ENCODE measurements around the gene PABPN1.
"Not testable (repeated sequence)": the region's sequence is repeated elsewhere in the genome, so short reads cannot be mapped to it uniquely, and the experiment has no call there.

The PABPN1 gene

GRCh38 chr14:23321572-23322547 is 603 bp downstream of the PABPN1 start:
- H3K9me3 ChIP-seq (ENCODE audit: control insufficient read depth, insufficient read depth, low read depth, low read length): no peaks in the 10 kb centered on the region
- peak overlapping the region; percentile 100 for H3K4me3 ChIP-seq (ENCODE audit: low read depth, low read length)
- peak overlapping the region; percentile 94; the same call in 1 of the 2 replicates for H3K27ac ChIP-seq (ENCODE audit: low read depth, low read length)
- H3K9ac ChIP-seq (ENCODE audit: low read length): peak overlapping the region; percentile 99
- peaks cover 35% of the 10 kb centered on the region for H3K36me3 ChIP-seq (ENCODE audit: control insufficient read depth, insufficient read depth, low read length)
- H3K27me3 ChIP-seq (ENCODE audit: control insufficient read depth, insufficient read depth, low read length): no peaks in the 10 kb centered on the region
- peaks cover 13% of the 10 kb centered on the region; the same call in 1 of the 2 replicates for H3K4me1 ChIP-seq (ENCODE audit: control insufficient read depth, insufficient read depth, low read length)

GRCh38 chr14:23322568-23323517 is 1.6 kb downstream of the PABPN1 start:
- Histone ChIP-seq H3K9me3 (ENCODE audit: control insufficient read depth, insufficient read depth, low read depth, low read length) (no peaks in the 10 kb centered on the region), H3K4me3 (ENCODE audit: low read depth, low read length) (peak overlapping the region; percentile 100), H3K36me3 (ENCODE audit: control insufficient read depth, insufficient read depth, low read length) (peaks cover 35% of the 10 kb centered on the region), H3K9ac (ENCODE audit: low read length) (peak overlapping the region; percentile 99), H3K27me3 (ENCODE audit: control insufficient read depth, insufficient read depth, low read length) (no peaks in the 10 kb centered on the region), H3K4me1 (ENCODE audit: control insufficient read depth, insufficient read depth, low read length) (peaks cover 13% of the 10 kb centered on the region; the same call in 1 of the 2 replicates), H3K27ac (ENCODE audit: low read depth, low read length) (peak overlapping the region; percentile 94; the same call in 1 of the 2 replicates)

GRCh38 chr14:23323838-23324454 is 2.7 kb downstream of the PABPN1 start:
- no peaks in the 10 kb centered on the region for H3K9me3 ChIP-seq (ENCODE audit: control insufficient read depth, insufficient read depth, low read depth, low read length)
- H3K4me3 ChIP-seq (ENCODE audit: low read depth, low read length): no peak overlapping the region
- H3K36me3 ChIP-seq (ENCODE audit: control insufficient read depth, insufficient read depth, low read length): peaks cover 35% of the 10 kb centered on the region
- H3K4me1 ChIP-seq (ENCODE audit: control insufficient read depth, insufficient read depth, low read length): peaks cover 13% of the 10 kb centered on the region; the same call in 1 of the 2 replicates
- no peak overlapping the region for H3K9ac ChIP-seq (ENCODE audit: low read length)
- no peaks in the 10 kb centered on the region for H3K27me3 ChIP-seq (ENCODE audit: control insufficient read depth, insufficient read depth, low read length)
- no peak overlapping the region for H3K27ac ChIP-seq (ENCODE audit: low read depth, low read length)

GRCh38 chr14:23324455-23324846 is 3.2 kb downstream of the PABPN1 start:
- Histone ChIP-seq H3K27me3 (ENCODE audit: control insufficient read depth, insufficient read depth, low read length) (no peaks in the 10 kb centered on the region), H3K36me3 (ENCODE audit: control insufficient read depth, insufficient read depth, low read length) (peaks cover 35% of the 10 kb centered on the region), H3K9ac (ENCODE audit: low read length) (no peak overlapping the region), H3K27ac (ENCODE audit: low read depth, low read length) (no peak overlapping the region), H3K4me1 (ENCODE audit: control insufficient read depth, insufficient read depth, low read length) (peaks cover 13% of the 10 kb centered on the region; the same call in 1 of the 2 replicates), H3K9me3 (ENCODE audit: control insufficient read depth, insufficient read depth, low read depth, low read length) (no peaks in the 10 kb centered on the region), H3K4me3 (ENCODE audit: low read depth, low read length) (no peak overlapping the region)

- no peak overlapping the region for H3K27ac ChIP-seq (ENCODE audit: low read depth, low read length)
- H3K9ac ChIP-seq (ENCODE audit: low read length): no peak overlapping the region
- H3K4me1 ChIP-seq (ENCODE audit: control insufficient read depth, insufficient read depth, low read length): peaks cover 11% of the 10 kb centered on the region; the same call in 1 of the 2 replicates
- no peaks in the 10 kb centered on the region for H3K9me3 ChIP-seq (ENCODE audit: control insufficient read depth, insufficient read depth, low read depth, low read length)
- no peak overlapping the region for H3K4me3 ChIP-seq (ENCODE audit: low read depth, low read length)
- H3K36me3 ChIP-seq (ENCODE audit: control insufficient read depth, insufficient read depth, low read length): peaks cover 35% of the 10 kb centered on the region
- no peaks in the 10 kb centered on the region for H3K27me3 ChIP-seq (ENCODE audit: control insufficient read depth, insufficient read depth, low read length)
Measured at GRCh38 chr14:23324993-23325392, 3.7 kb downstream of the PABPN1 start.

GRCh38 chr14:23325746-23326145 is 4.5 kb downstream of the PABPN1 start:
- not testable (repeated sequence) for H3K9me3 ChIP-seq (ENCODE audit: control insufficient read depth, insufficient read depth, low read depth, low read length); H3K27ac ChIP-seq (ENCODE audit: low read depth, low read length); H3K27me3 ChIP-seq (ENCODE audit: control insufficient read depth, insufficient read depth, low read length); H3K4me3 ChIP-seq (ENCODE audit: low read depth, low read length); H3K9ac ChIP-seq (ENCODE audit: low read length); H3K4me1 ChIP-seq (ENCODE audit: control insufficient read depth, insufficient read depth, low read length)
- H3K36me3 ChIP-seq (ENCODE audit: control insufficient read depth, insufficient read depth, low read length): peaks cover 35% of the 10 kb centered on the region

- H3K9me3 ChIP-seq (ENCODE audit: control insufficient read depth, insufficient read depth, low read depth, low read length): no peaks in the 10 kb centered on the region
- no peaks in the 10 kb centered on the region for H3K27me3 ChIP-seq (ENCODE audit: control insufficient read depth, insufficient read depth, low read length)
- peaks cover 5% of the 10 kb centered on the region; the same call in 1 of the 2 replicates for H3K4me1 ChIP-seq (ENCODE audit: control insufficient read depth, insufficient read depth, low read length)
- no peak overlapping the region for H3K4me3 ChIP-seq (ENCODE audit: low read depth, low read length)
- H3K27ac ChIP-seq (ENCODE audit: low read depth, low read length): no peak overlapping the region
- no peak overlapping the region for H3K9ac ChIP-seq (ENCODE audit: low read length)
- H3K36me3 ChIP-seq (ENCODE audit: control insufficient read depth, insufficient read depth, low read length): peaks cover 35% of the 10 kb centered on the region
Measured at GRCh38 chr14:23326491-23327332, 5.5 kb downstream of the PABPN1 start.

- Histone ChIP-seq H3K27ac (ENCODE audit: low read depth, low read length) (no peak overlapping the region), H3K9ac (ENCODE audit: low read length) (no peak overlapping the region), H3K4me1 (ENCODE audit: control insufficient read depth, insufficient read depth, low read length) (no peaks in the 10 kb centered on the region), H3K9me3 (ENCODE audit: control insufficient read depth, insufficient read depth, low read depth, low read length) (no peaks in the 10 kb centered on the region), H3K4me3 (ENCODE audit: low read depth, low read length) (no peak overlapping the region), H3K36me3 (ENCODE audit: control insufficient read depth, insufficient read depth, low read length) (peaks cover 23% of the 10 kb centered on the region), H3K27me3 (ENCODE audit: control insufficient read depth, insufficient read depth, low read length) (no peaks in the 10 kb centered on the region)
Measured at GRCh38 chr14:23327947-23328744, 6.9 kb downstream of the PABPN1 start.

GRCh38 chr14:23335623-23336022 is 14.4 kb downstream of the PABPN1 start:
- no peaks in the 10 kb centered on the region for H3K36me3 ChIP-seq (ENCODE audit: control insufficient read depth, insufficient read depth, low read length)
- no peaks in the 10 kb centered on the region for H3K4me1 ChIP-seq (ENCODE audit: control insufficient read depth, insufficient read depth, low read length)
- no peaks in the 10 kb centered on the region for H3K27me3 ChIP-seq (ENCODE audit: control insufficient read depth, insufficient read depth, low read length)
- no peak overlapping the region for H3K4me3 ChIP-seq (ENCODE audit: low read depth, low read length)
- H3K27ac ChIP-seq (ENCODE audit: low read depth, low read length): no peak overlapping the region
- H3K9me3 ChIP-seq (ENCODE audit: control insufficient read depth, insufficient read depth, low read depth, low read length): peaks cover 23% of the 10 kb centered on the region
- H3K9ac ChIP-seq (ENCODE audit: low read length): no peak overlapping the region

Data from HUES6 (cell line).